SK-N-SH treated with all-trans-retinoic acid at 6 μM for 48 hours (cell line): ENCODE measurements around the gene CPPED1.

ENCODE experiments used
- BACH2 ChIP-seq: fragments of 250-450 bp; sonication (Bioruptor Pico); IDR thresholded peaks from 2 replicates; pipeline ENCODE4 v1.9.0; 2021; ENCODE audit warnings: mild to moderate bottlenecking, borderline replicate concordance
- OSR1 ChIP-seq: fragments of 250-450 bp; sonication (Bioruptor Pico); IDR thresholded peaks from 2 replicates; pipeline ENCODE4 v1.8.0; 2022; ENCODE audit warnings: moderate library complexity, mild to moderate bottlenecking, inconsistent platforms
- PATZ1 ChIP-seq: fragments of 250-450 bp; sonication (Bioruptor Pico); IDR thresholded peaks from 2 replicates; pipeline ENCODE4 v1.8.0; 2020; ENCODE audit warnings: mild to moderate bottlenecking, moderate library complexity, borderline replicate concordance
- POU6F1 ChIP-seq: fragments of 250-450 bp; sonication (Bioruptor Pico); IDR thresholded peaks from 2 replicates; pipeline ENCODE4 v1.8.0; 2021; ENCODE audit warnings: low read depth, mild to moderate bottlenecking, moderate library complexity, borderline replicate concordance
- TSHZ2 ChIP-seq: fragments of 250-450 bp; sonication (Bioruptor Pico); IDR thresholded peaks from 2 replicates; pipeline ENCODE4 v1.5.0; 2020; ENCODE audit warnings: mild to moderate bottlenecking, moderate library complexity
- ZFP3 ChIP-seq: fragments of 250-450 bp; sonication (Bioruptor Pico); IDR thresholded peaks from 2 replicates; pipeline ENCODE4 v1.5.0; 2020; ENCODE audit warnings: mild to moderate bottlenecking, moderate library complexity

GRCh38 chr16:12613131-12613991, 190.3 kb downstream of the CPPED1 start:
- TF ChIP-seq OSR1 (CRISPR knock-in tag): no peak
- no peak for TF ChIP-seq PATZ1 (CRISPR knock-in tag)
- no peak for TF ChIP-seq TSHZ2 (CRISPR knock-in tag)
- no peak for TF ChIP-seq POU6F1
- TF ChIP-seq ZFP3: no peak
- no peak for TF ChIP-seq BACH2 (CRISPR knock-in tag)
